ENCODE data around the gene ST13.

DNA sequence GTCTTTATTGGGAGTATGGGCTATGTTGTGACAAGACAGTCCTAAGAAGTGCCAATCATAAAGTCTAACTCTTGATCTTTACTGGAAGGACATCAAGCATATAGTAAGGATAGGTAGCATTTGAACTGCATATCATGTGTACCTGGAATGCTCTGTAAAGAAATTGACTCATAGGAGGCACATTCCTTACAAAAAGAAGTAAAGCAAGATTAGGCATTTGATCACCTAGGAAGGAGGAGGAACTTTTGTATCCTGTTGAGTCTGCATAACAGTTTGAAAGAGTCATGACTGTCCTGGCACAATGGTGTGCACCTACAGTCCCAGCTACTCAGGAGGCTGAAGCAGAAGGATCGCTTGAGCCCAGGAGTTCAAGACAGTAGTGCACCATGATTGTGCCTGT lies 47.7 kb upstream of the ST13 start:
- TF ChIP-seq POLR2AphosphoS5 (IDR thresholded peaks at IDR 0.05; ENCODE audit: insufficient read depth in 1 of 2, low read depth in 1 of 2) (no peak), POLR2A (IDR thresholded peaks at IDR 0.05) (no peak)
- TF ChIP-seq, protein P1, sequence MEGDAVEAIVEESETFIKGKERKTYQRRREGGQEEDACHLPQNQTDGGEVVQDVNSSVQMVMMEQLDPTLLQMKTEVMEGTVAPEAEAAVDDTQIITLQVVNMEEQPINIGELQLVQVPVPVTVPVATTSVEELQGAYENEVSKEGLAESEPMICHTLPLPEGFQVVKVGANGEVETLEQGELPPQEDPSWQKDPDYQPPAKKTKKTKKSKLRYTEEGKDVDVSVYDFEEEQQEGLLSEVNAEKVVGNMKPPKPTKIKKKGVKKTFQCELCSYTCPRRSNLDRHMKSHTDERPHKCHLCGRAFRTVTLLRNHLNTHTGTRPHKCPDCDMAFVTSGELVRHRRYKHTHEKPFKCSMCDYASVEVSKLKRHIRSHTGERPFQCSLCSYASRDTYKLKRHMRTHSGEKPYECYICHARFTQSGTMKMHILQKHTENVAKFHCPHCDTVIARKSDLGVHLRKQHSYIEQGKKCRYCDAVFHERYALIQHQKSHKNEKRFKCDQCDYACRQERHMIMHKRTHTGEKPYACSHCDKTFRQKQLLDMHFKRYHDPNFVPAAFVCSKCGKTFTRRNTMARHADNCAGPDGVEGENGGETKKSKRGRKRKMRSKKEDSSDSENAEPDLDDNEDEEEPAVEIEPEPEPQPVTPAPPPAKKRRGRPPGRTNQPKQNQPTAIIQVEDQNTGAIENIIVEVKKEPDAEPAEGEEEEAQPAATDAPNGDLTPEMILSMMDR (IDR thresholded peaks at IDR 0.05) = no peak

Measured in vagina (tissue), 2 donors.